B cell (primary cell): ENCODE results near the gene SLC2A1.

Experiments used
- CTCF ChIP-seq: fragments of 200-600 bp; IDR thresholded peaks from one replicate; pipeline ENCODE4 v1.8.0; 2022; ENCODE audit warnings: antibody characterized with exemption, mild to moderate bottlenecking
- EZH2 ChIP-seq: IDR thresholded peaks from 2 replicates; pipeline ENCODE4 v1.6.1; 2012; ENCODE audit warnings: borderline replicate concordance, low read depth, mild to moderate bottlenecking, moderate library complexity, low read length; ENCODE audit not compliant: insufficient read depth, poor library complexity, severe bottlenecking

GRCh38 chr1:43007377-43008114, 48.9 kb upstream of the SLC2A1 start:
- TF ChIP-seq CTCF, result no peak
- no peak for TF ChIP-seq EZH2
